T-helper 1 cell treated with Interleukin-12 subunit alpha and Interleukin-12 subunit beta and Interleukin-4 antibody, amounts not matched to agents 30 ng/mL and 1 ng/mL, for 36 hours (primary cell): ENCODE measurements around the gene AARSD1. TPM values are rescaled to one million over a fixed set of nuclear protein-coding genes. Genes with fewer than 3 reads are reported as not detected.
"Not testable (repeated sequence)": the region's sequence is repeated elsewhere in the genome, so short reads cannot be mapped to it uniquely, and the experiment has no call there.

Experiments used
- intact Hi-C: fragments of 100-400 bp; cut with micrococcal nuclease; formaldehyde crosslinking; loops from one replicate; pipeline ENCODE4 v1.15.1; 2024
- total RNA-seq: library from RNA; stranded (reverse); gene quantifications from 2 replicates; pipeline ENCODE4 v1.2.3, GENCODE V29; 2022

The AARSD1 gene
- total RNA-seq: 41.2 and 51.5 TPM in 2 replicates

DNA sequence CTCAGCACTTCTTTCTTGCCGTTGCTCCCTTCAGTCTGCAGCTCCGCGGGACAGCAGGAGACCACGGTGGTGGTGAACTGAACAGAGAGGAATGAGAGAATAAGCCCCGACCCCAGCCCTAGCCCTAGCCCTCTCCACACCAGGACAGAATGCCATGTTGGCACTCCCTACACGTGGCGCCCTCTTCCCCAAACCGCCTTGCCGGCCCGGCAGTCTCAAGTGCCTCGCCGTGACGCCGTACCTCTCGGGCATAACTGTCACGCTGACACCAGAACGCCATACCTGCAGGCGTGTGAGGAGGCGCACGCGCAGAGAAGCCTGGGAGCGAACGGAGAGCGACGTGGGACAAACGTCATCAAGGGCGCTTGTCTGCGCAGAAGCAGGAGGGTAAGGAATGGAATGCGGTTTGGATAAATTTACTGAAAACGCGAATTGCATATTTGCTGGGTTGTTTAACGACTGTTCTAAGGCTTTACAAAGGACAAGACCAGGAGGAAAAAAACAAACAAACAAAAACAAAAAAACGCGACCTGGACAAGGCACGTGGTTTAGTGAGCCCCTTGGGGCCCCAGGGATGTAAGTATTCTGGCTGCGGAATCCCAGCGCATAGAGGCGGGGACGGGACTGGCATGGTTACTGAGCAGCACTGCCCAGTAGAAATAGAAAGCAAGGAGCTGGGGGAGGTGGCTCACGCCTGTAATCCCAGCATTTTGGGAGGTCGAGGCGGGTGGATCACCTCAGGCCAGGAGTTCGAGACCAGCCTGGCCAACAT lies at the start of gene AARSD1:
Gene AARSD1, minus strand, starts transcription at position 294 of the 772 bp plus-strand sequence. Its CDS starts 14 bp downstream, at position 280.
- intact Hi-C loops: loop anchor here (1.0 to 5.0 kb wide), 4 partner anchors 16 to 192 kb away; partner anchors contain the start of genes IFI35, PTGES3L, RPL27 and RUNDC1

DNA sequence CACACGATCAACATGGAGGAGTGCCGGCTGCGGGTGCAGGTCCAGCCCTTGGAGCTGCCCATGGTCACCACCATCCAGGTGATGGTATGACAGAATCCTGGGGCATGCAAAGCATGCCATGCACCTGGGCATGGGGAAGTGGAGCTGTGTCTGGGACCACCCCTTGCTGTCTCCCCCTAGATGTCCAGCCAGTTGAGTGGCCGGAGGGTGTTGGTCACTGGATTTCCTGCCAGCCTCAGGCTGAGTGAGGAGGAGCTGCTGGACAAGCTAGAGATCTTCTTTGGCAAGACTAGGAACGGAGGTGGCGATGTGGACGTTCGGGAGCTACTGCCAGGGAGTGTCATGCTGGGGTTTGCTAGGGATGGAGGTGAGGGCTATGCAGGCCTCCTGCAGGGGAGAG lies 49.0 kb upstream of the AARSD1 start:
- intact Hi-C loops: no loop called here

DNA sequence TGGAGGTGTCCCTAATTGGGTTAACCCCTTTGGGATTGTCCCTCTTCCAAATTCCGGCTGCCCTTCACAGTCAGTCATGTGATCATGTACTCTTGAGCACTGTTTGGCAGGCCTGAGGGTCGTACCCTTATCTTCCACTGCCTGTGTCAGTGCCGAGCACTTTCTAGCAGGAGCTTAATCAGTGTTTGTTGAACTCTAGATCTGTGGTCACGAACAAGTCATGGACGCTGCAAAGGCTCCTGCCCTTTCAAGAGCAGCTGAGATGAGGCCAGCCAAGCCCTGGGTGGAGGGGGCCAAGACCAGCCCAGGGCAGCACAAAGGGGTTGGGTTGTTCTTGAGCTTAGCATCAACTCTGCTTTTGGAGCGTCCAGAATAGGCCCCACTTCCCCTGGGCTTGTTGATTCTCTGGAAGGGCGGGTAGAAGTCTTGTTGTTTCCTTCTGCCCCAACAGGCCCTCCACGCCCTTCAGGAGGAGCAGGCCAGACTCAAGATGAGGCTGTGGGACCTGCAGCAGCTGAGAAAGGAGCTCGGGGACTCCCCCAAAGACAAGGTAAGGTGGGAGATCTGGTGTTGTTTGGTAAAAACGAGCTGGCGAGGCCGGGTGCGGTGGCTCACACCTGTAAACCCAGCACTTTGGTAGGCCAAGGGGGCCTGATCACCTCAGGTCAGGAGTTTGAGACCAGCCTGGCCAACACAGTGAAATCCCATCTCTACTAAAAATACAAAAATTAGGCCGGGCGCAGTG lies 47.6 kb upstream of the AARSD1 start:
- intact Hi-C loops: no loop called here

DNA sequence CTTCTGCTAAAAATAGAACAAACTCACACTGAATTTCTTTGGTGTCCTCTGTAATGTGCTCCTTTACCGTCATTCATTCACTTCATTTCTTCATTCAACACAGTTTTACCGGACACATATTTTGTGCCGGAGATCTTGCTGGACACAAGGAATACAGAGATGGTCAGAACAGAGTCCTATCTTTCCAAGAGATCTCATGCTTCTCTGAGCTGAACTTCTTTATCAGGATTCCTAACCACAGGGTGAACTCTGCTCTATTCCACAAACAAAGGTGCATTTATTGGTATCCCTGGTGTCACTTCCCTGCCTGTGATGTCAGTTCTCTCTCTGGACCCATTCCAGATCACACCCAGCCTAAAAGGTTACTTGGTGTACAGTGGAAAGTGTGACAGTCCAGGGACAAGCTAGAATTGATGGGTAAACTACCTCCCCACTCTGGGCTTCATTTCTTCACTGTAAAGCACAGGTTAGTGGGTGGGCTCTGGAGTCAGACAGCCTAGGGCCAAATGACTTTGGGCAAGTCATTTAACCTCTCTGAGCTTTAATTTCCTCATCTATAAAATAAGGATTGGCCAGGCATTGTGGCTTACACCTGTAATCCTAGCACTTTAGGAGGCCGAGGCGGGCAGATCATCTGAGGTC lies 46.5 kb upstream of the AARSD1 start:
- intact Hi-C loops: no loop called here

- intact Hi-C loops: loop anchor here (1.0 to 2.0 kb wide), 7 partner anchors 9 to 353 kb away; partner anchors contain the start of genes AARSD1, BRCA1, PTGES3L and RPL27
These were observed 42.6 kb upstream of the AARSD1 start, which contains the start of gene IFI35 for GRCh38 chr17:43006639-43007551. Gene IFI35 (plus strand): TSS chr17:43006784. CDS start chr17:43006948, 164 bp downstream.

DNA sequence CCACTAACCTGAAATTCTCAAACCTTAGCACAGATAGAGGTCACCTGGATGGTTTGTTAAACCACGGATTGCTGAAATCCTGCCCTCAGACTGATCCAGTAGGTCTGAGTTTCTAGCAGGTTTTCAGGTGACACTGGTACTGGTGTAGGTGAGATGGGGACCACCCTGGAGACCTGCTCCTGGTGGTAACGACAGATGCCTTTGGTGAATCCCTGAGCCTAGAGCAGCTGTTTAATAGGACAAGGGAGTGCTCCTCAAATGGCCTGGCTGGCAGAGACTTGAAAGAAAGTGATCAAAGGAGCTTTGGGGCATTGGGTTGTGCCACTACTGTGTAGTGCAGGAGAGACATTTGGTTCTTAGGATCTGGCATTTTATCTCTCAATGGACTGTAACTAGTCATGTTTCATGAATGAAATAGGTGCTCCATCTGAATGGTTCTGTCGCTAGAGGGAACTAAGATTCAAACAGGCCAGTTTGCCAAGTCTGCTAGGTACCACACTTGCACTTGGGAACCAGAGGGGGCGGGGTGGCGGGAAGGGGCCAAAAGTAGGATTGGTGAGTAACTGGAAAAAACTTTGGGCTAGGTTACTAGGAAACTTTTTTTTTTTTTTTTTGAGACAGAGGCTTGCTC lies 39.4 kb upstream of the AARSD1 start:
- intact Hi-C loops: no loop called here

- intact Hi-C loops: not testable (repeated sequence)
These were observed 36.6 kb upstream of the AARSD1 start for GRCh38 chr17:43000894-43001293.

GRCh38 chr17:42999003-42999525 lies 34.8 kb upstream of the AARSD1 start:
- intact Hi-C loops: loop anchor here (2.0 kb wide), 2 partner anchors 362 to 390 kb away; partner anchors contain the start of genes RETREG3 and TUBG1

GRCh38 chr17:42997984-42998938 lies 34.0 kb upstream of the AARSD1 start, which contains the start of gene RPL27:
Gene RPL27 (plus strand): TSS chr17:42998419. CDS start chr17:42998751, 332 bp downstream.
- intact Hi-C loops: loop anchor here (1.0 to 2.0 kb wide), 15 partner anchors 8 to 485 kb away; partner anchors contain the start of genes AARSD1, BECN1, BRCA1 and DHX8

DNA sequence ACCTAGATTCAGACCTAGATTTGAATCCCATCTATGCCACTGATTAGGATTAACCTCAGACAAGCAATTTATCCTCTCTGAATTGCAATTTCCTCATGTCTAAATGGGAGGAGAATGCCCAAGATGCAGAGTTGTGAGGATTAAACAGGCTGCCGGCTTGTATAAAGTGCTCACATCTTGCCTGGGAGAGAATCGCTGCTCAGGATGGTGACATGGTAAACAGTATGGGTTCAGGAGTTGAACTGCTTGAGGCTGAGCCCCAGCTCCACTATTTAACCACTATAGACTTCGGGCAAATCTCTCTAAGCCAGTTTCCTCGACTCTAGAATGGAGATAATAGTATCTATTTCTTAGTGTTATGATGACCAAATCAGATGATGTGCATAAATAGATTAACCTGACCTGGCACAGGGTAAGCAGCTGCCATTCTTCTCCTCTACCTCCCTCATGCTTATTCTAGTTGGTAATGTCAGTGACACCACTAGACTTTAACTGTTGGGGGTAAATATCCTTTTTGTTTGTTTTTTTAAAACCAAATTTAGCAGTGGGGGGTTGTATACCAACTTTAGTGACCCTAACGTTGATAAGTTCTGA lies 33.2 kb upstream of the AARSD1 start:
- intact Hi-C loops: loop anchor here (1.0 kb wide), 1 partner anchor 320 kb away; no protein-coding TSS in a partner anchor

GRCh38 chr17:42993913-42994312 lies 29.7 kb upstream of the AARSD1 start:
- intact Hi-C loops: not testable (repeated sequence)

- intact Hi-C loops: no loop called here
These were observed 28.6 kb upstream of the AARSD1 start for GRCh38 chr17:42992872-42993271.

DNA sequence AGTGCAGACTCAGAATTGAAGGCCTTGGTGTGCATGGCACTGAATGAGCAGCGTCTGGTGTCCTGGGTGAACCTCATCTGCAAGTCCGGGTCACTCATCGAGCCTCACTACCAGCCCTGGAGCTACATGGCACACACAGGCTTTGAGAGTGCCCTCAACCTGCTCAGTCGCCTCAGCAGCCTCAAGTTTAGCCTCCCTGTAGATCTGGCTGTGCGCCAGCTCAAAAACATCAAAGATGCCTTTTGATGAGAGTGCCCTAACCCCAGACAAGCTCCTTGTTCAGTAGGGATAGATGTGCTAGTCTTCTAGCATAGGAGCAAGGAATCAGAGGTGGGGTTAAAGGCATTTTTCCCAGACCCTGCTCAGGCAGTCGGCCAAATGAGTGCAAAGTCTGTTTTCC lies 27.2 kb upstream of the AARSD1 start:
- intact Hi-C loops: no loop called here

GRCh38 chr17:42989726-42990652 lies 25.7 kb upstream of the AARSD1 start:
- intact Hi-C loops: no loop called here

- intact Hi-C loops: no loop called here
These were observed 24.9 kb upstream of the AARSD1 start for GRCh38 chr17:42989141-42989540.

GRCh38 chr17:42985225-42985624 lies 21.0 kb upstream of the AARSD1 start:
- intact Hi-C loops: no loop called here

GRCh38 chr17:42982266-42982665 lies 18.0 kb upstream of the AARSD1 start:
- intact Hi-C loops: loop anchor here (5.0 kb wide), 1 partner anchor 160 kb away; the partner anchor contains the start of gene BECN1
